ENCODE results near the gene OR1F1. TPM values are rescaled to one million over a fixed set of nuclear protein-coding genes. Genes with fewer than 3 reads are reported as not detected.

Gene OR1F1
- total and polyA plus RNA-seq, 9 of the 15 experiments (the other 6 are each of a cell fraction or from before 2014, with no cell fraction given) = 0.15 to 0.61 (median 0.35) TPM; not detected in 3

DNA sequence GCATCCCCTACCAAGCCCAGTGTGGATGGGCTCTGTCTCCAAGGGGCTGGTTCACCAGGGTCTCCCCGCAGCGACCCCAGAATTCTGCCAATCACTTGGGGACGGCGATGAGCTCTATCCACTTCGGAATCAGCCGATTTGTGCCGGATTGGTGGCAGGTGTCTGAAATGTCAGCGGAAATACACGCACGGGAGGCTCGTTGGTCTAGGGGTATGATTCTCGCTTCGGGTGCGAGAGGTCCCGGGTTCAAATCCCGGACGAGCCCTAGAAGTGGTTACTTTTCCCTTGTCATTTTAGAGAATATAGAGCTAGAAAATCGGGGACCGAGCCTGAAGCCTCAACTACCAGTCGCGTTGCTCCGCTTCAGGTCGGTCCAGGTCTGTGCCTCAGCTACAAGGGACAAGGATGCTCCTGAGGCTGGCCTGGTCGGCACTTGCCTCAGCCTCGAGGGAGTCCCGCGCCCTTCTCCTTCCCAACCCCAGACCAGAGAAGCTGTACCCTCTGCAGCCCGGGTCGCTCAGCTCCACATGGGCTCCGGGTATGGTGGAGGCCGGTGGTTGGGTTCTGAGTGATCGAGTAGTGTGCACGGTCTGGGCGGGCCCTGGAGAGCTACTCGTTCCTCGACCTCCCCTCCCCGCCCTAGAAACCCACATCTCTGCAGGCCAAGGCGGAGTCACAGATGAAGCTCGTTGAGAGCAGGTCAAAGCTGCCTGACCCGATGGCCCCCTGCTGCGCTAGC lies 16.0 kb upstream of the OR1F1 start (continued):
- TF ChIP-seq ZNF583 (CRISPR knock-in tag; IDR thresholded peaks at IDR 0.05) (no peak), POLR2H (tag; IDR thresholded peaks at IDR 0.05; ENCODE audit: low read depth) (peak; percentile 95), SRSF7 (optimal IDR thresholded peaks at IDR 0.05; ENCODE audit: low read depth, low read length) (no peak), ZNF668 (CRISPR knock-in tag; IDR thresholded peaks at IDR 0.05) (no peak), ZNF311 (CRISPR knock-in tag; IDR thresholded peaks at IDR 0.05) (no peak), LCOR (CRISPR knock-in tag; IDR thresholded peaks at IDR 0.05) (no peak), BCOR (IDR thresholded peaks at IDR 0.05) (peak; percentile 19; the same call in 1 of the 2 replicates), KLF16 (IDR thresholded peaks at IDR 0.05) (no peak), ZNF347 (CRISPR knock-in tag; IDR thresholded peaks at IDR 0.05; ENCODE audit: low read depth) (no peak), SOX6 (IDR thresholded peaks at IDR 0.05) (no peak), HNRNPL (IDR thresholded peaks at IDR 0.05; ENCODE audit: low read depth, low read length) (no peak), ATF1 (CRISPR knock-in tag; IDR thresholded peaks at IDR 0.05) (no peak), ATF1 (tag; IDR thresholded peaks at IDR 0.05) (peak; percentile 52), TCF7 (IDR thresholded peaks at IDR 0.05; ENCODE audit: borderline replicate concordance) (no peak), XRCC3 (IDR thresholded peaks at IDR 0.05) (no peak), CTBP1 (IDR thresholded peaks at IDR 0.05; ENCODE audit: borderline replicate concordance) (0 out of 2 replicates have a peak, but pooled peaks have one; percentile 27), KAT7 (CRISPR knock-in tag; IDR thresholded peaks at IDR 0.05; ENCODE audit: borderline replicate concordance) (no peak), ZNF707 (CRISPR knock-in tag; conservative IDR thresholded peaks at IDR 0.05) (no peak), HIVEP1 (CRISPR knock-in tag; IDR thresholded peaks at IDR 0.05) (no peak)
- TF ChIP-seq, protein P1, sequence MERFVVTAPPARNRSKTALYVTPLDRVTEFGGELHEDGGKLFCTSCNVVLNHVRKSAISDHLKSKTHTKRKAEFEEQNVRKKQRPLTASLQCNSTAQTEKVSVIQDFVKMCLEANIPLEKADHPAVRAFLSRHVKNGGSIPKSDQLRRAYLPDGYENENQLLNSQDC (CRISPR knock-in tag; IDR thresholded peaks at IDR 0.05) = no peak
- TF ChIP-seq, protein P2, sequence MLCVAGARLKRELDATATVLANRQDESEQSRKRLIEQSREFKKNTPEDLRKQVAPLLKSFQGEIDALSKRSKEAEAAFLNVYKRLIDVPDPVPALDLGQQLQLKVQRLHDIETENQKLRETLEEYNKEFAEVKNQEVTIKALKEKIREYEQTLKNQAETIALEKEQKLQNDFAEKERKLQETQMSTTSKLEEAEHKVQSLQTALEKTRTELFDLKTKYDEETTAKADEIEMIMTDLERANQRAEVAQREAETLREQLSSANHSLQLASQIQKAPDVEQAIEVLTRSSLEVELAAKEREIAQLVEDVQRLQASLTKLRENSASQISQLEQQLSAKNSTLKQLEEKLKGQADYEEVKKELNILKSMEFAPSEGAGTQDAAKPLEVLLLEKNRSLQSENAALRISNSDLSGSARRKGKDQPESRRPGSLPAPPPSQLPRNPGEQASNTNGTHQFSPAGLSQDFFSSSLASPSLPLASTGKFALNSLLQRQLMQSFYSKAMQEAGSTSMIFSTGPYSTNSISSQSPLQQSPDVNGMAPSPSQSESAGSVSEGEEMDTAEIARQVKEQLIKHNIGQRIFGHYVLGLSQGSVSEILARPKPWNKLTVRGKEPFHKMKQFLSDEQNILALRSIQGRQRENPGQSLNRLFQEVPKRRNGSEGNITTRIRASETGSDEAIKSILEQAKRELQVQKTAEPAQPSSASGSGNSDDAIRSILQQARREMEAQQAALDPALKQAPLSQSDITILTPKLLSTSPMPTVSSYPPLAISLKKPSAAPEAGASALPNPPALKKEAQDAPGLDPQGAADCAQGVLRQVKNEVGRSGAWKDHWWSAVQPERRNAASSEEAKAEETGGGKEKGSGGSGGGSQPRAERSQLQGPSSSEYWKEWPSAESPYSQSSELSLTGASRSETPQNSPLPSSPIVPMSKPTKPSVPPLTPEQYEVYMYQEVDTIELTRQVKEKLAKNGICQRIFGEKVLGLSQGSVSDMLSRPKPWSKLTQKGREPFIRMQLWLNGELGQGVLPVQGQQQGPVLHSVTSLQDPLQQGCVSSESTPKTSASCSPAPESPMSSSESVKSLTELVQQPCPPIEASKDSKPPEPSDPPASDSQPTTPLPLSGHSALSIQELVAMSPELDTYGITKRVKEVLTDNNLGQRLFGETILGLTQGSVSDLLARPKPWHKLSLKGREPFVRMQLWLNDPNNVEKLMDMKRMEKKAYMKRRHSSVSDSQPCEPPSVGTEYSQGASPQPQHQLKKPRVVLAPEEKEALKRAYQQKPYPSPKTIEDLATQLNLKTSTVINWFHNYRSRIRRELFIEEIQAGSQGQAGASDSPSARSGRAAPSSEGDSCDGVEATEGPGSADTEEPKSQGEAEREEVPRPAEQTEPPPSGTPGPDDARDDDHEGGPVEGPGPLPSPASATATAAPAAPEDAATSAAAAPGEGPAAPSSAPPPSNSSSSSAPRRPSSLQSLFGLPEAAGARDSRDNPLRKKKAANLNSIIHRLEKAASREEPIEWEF (CRISPR knock-in tag; IDR thresholded peaks at IDR 0.05) = no peak
- TF ChIP-seq, protein P3, sequence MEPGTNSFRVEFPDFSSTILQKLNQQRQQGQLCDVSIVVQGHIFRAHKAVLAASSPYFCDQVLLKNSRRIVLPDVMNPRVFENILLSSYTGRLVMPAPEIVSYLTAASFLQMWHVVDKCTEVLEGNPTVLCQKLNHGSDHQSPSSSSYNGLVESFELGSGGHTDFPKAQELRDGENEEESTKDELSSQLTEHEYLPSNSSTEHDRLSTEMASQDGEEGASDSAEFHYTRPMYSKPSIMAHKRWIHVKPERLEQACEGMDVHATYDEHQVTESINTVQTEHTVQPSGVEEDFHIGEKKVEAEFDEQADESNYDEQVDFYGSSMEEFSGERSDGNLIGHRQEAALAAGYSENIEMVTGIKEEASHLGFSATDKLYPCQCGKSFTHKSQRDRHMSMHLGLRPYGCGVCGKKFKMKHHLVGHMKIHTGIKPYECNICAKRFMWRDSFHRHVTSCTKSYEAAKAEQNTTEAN (CRISPR knock-in tag; IDR thresholded peaks at IDR 0.05) = no peak
- TF ChIP-seq, protein P4, sequence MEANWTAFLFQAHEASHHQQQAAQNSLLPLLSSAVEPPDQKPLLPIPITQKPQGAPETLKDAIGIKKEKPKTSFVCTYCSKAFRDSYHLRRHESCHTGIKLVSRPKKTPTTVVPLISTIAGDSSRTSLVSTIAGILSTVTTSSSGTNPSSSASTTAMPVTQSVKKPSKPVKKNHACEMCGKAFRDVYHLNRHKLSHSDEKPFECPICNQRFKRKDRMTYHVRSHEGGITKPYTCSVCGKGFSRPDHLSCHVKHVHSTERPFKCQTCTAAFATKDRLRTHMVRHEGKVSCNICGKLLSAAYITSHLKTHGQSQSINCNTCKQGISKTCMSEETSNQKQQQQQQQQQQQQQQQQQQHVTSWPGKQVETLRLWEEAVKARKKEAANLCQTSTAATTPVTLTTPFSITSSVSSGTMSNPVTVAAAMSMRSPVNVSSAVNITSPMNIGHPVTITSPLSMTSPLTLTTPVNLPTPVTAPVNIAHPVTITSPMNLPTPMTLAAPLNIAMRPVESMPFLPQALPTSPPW (CRISPR knock-in tag; IDR thresholded peaks at IDR 0.05) = no peak
